Dendritic cell treated with granulocyte-macrophage colony-stimulating factor and Interleukin-4, amounts not matched to agents 40 ng/mL and 50 ng/mL, for 4 days (primary cell): Measurements from ENCODE around the gene RGN.

Experiments used
- H3K27ac Mint-ChIP-seq: one replicate; pipeline ENCODE4 v1.8.0; 2022; ENCODE audit warnings: mild to moderate bottlenecking, mixed read lengths
- H3K27me3 Mint-ChIP-seq: one replicate; pipeline ENCODE4 v1.8.0; 2022; ENCODE audit warnings: mild to moderate bottlenecking, mixed read lengths
- H3K36me3 Mint-ChIP-seq: one replicate; pipeline ENCODE4 v1.8.0; 2022; ENCODE audit warnings: low read depth, mixed read lengths
- H3K4me1 Mint-ChIP-seq: one replicate; pipeline ENCODE4 v1.8.0; 2022; ENCODE audit warnings: low read depth, mixed read lengths
- H3K4me3 Mint-ChIP-seq: one replicate; pipeline ENCODE4 v1.8.0; 2022; ENCODE audit warnings: mild to moderate bottlenecking, moderate library complexity, mixed read lengths
- H3K9me3 Mint-ChIP-seq: one replicate; pipeline ENCODE4 v1.8.0; 2022; ENCODE audit warnings: mixed read lengths
- intact Hi-C: fragments of 100-400 bp; cut with micrococcal nuclease; formaldehyde crosslinking; loops from one replicate; pipeline ENCODE4 v1.15.0; 2022

RGN gene

DNA sequence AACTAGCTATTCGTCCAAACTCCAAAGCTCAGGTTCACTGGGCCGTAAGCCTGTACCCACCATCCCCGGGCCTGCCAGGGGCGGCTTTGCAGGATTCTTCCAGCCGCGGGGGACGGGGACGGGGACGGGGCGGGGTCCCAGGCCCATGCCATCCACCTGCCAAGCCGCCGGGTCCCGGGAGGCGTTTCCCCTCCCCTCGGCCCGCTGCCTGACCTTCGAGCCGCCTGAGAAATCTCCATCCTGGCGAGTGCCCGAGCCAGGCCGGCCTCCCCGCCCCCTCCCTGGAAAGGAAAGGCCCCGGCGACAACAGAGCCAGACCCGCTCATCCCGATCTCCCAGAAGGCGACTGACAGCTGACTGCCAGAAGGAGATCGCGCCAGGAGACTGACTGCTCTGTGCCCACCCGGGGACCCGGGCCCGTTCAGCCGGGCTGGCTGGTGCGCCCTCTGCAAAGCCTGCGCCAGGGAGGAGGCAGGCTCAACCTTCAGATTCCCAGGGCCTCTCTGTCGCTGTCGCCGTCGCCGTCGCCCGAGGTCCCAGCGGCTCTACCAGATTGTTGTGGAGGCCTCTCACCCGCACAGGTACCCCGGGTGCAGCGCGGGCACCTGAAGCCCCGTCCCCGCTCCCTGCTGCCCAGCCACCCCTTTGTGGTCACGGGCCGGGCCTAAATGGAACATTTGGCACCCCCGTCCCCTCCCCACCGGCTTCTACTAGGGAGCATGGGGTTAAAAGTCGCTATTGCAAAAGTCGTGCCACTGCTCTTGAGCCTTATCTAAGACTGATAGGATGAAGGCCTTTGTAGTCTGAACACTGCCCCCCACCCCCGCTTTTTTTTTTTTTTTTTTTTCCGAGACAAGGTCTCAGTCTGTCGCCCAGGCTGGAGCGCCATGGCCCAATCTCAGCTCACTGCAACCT, at the start of gene RGN:
RGN (plus strand) TSS at position 315 of the 915 bp plus-strand sequence. CDS start 2,702 bp downstream, outside the sequence.
- Mint-ChIP-seq H3K27me3 (no peaks in the 10 kb centered on the region), H3K27ac (no peak within 1 kb of the TSS), H3K4me3 (no peak within 1 kb of the TSS), H3K9me3 (no peaks in the 10 kb centered on the region), H3K4me1 (no peaks in the 10 kb centered on the region), H3K36me3 (no peaks in the 10 kb centered on the region)
- intact Hi-C loops: no loop called here

DNA sequence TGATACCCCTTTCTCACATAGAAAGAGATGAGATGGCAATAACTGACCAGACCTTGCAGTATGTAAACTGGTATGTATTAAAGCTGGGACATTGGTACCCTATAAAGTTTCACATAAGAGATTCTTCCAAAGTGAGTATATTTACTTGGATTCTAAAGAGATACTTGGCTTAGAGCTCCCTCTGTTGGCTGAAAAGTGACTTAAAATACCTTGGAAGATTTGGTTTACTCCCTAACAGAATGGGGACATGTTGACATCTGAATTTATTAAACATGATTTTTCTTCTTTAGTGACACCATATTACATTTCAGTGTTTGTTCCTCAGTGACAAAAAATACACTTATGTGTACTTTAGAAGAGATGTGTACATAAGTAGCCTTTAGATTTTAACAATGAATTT, 47.9 kb upstream of the RGN start:
- Mint-ChIP-seq H3K36me3 (no peaks in the 10 kb centered on the region), H3K4me1 (no peaks in the 10 kb centered on the region), H3K27me3 (no peaks in the 10 kb centered on the region), H3K27ac (no peak overlapping the region), H3K9me3 (no peaks in the 10 kb centered on the region), H3K4me3 (no peak overlapping the region)
- intact Hi-C loops: loop anchor here (5.0 kb wide), 1 partner anchor 228 kb away; no protein-coding TSS in a partner anchor

DNA sequence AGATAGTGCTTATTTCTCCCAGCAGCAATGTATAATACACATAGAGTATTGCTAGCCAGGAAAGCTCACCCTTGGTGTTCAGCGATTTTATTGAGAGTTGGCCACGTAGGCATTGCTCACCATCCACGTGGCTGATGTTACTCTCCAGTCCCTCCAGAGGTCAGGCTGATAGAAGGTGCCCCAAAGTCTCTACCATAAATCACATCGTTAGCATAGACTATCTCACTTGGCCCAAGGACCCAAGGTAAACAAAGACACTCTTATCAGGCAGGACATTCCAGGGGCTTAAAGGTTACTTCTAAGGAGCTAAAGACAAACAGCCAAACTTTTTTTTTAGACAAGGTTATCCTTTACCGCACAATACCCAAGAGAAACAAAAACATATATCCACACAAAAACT, 30.3 kb upstream of the RGN start:
- no peaks in the 10 kb centered on the region for H3K27me3 Mint-ChIP-seq
- H3K36me3 Mint-ChIP-seq: no peaks in the 10 kb centered on the region
- H3K27ac Mint-ChIP-seq: no peak overlapping the region
- H3K9me3 Mint-ChIP-seq: peaks cover 9% of the 10 kb centered on the region
- no peak overlapping the region for H3K4me3 Mint-ChIP-seq
- intact Hi-C loops: no loop called here
- H3K4me1 Mint-ChIP-seq: no peaks in the 10 kb centered on the region

DNA sequence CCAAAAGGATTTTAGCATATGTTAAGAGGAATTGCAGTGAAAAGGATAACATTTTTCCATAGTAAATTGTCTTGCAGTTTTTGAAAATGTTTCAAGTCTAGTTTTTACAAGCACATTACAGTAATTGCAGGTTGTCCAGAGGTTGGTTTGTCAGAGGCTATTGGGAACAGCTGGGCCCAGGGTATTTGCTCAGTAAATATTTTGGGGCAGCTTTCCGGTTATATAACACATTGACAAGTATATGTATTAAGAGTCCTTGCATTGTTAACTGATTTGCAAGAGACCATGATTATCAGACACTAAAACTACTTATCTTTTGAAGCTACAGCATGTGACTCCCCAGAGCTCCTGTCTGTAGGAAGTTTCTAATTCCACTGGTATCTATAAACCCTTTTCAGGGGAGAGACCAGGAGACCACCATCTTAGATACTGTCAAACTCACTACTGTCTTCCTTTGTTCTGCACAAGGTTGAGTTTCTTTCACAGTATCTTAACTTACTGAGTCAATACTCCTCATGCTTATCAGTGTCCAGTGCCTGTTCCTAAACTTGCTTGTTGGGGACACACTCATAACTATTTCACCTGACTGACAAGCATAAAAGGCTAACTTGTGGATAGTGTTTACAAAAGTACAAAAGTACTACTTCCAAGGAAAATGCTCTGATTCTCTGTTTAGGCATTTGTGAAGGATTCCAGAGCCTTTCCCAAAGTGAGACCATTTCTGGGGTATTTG, 18.9 kb upstream of the RGN start:
- Mint-ChIP-seq H3K27me3 (no peaks in the 10 kb centered on the region), H3K4me3 (no peak overlapping the region), H3K4me1 (no peaks in the 10 kb centered on the region)

DNA sequence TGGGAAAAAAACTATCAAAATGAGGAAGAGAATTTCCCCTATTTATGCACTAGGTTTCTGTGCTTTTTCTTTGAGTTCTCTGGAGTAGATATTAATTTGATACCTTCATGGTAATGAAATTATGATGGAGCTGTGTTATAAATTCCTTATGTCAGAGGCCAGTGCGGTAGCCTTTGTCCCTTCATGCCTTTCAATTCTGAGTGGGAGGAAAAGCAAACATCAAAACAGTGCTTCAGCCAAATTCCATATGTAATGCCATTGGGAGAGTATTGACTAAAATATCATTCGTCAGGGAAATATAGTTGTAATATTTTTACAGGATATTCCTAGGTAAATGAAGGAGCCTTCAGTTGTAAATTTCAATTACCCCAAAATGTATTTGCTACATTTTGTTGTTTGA, 17.5 kb upstream of the RGN start:
- H3K27ac Mint-ChIP-seq: no peak overlapping the region
- no peaks in the 10 kb centered on the region for H3K36me3 Mint-ChIP-seq
- H3K27me3 Mint-ChIP-seq: no peaks in the 10 kb centered on the region
- no peaks in the 10 kb centered on the region for H3K4me1 Mint-ChIP-seq
- H3K9me3 Mint-ChIP-seq: no peaks in the 10 kb centered on the region
- intact Hi-C loops: no loop called here
- H3K4me3 Mint-ChIP-seq: no peak overlapping the region

More for the DNA sequence above, 18.9 kb upstream of the RGN start:
- Mint-ChIP-seq H3K9me3 (no peaks in the 10 kb centered on the region), H3K36me3 (no peaks in the 10 kb centered on the region), H3K27ac (no peak overlapping the region)
- intact Hi-C loops: no loop called here

DNA sequence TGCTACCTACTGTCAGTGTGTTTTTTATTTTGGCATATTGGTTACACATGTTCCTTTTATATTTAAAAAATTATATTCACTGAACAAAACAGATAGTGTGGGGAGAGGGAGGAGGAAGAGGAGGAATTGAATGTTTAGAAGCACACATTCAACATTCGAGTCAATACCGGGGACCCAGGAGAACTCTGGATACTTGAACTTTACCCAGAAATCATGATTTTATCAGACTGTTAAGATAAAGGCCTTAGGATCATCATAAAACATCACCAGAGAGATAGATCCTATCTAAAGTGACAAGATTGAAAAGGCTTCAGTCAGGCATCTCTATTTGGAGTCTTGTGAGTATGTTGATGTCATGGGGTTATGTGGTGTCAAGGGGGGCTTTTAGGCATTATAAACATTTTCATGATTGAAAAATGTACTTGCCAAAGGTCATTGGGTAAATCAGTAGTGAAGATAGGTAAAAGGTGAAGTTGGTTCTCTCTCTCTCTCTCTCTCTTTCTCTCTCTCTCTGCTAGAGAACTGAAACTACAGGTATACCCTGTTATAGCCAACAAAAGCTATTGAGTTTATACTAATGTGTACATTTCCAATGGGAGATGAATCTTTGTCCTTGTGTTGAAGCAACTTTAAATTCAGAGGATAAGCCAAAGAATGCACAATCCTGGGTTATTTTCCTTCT, 16.9 kb upstream of the RGN start:
- Mint-ChIP-seq H3K4me1 (no peaks in the 10 kb centered on the region), H3K9me3 (no peaks in the 10 kb centered on the region), H3K36me3 (no peaks in the 10 kb centered on the region), H3K27me3 (no peaks in the 10 kb centered on the region), H3K27ac (no peak overlapping the region), H3K4me3 (no peak overlapping the region)
- intact Hi-C loops: no loop called here

DNA sequence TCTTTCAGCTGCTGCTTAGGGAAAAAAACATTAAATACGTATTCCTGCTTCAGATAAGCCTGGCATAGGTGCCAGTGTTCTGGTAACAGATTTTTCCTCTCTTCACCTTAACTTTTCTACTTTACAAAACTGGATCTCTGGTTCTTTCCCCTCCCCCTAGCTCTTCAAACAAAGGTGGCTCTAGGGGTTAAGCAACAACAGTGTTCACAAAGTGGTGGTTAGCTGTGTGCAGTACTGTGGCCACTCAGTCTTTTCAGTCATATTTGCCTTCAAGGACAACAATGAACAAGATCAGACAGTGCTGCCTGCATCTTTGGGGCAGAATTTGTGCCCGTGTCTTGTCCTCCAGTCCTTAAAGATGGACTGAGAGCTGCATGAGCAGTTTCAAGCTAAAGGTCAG, 15.1 kb upstream of the RGN start:
- H3K27ac Mint-ChIP-seq: no peak overlapping the region
- no peaks in the 10 kb centered on the region for H3K36me3 Mint-ChIP-seq
- intact Hi-C loops: no loop called here
- no peaks in the 10 kb centered on the region for H3K9me3 Mint-ChIP-seq
- no peak overlapping the region for H3K4me3 Mint-ChIP-seq
- no peaks in the 10 kb centered on the region for H3K27me3 Mint-ChIP-seq
- no peaks in the 10 kb centered on the region for H3K4me1 Mint-ChIP-seq

DNA sequence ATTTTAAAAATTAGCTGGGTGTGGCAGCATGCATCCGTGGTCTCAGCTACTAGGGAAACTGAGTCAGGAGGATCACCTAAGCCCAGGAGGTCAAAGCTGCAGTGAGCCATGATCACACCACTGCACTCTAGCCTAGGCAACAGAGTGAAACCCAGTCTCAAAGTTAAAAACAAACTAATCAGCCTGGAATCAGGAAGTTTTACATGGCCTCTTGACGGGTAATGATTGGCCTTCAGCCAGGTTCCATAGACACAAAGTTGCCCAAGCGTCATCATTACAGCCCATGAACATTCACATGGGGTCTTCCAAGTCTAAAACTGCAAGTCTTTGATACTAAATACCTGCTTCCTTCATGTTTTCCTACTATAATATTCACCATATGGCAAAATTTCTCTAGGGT, 10.0 kb upstream of the RGN start:
- Mint-ChIP-seq H3K27me3 (no peaks in the 10 kb centered on the region), H3K9me3 (no peaks in the 10 kb centered on the region), H3K36me3 (no peaks in the 10 kb centered on the region), H3K4me1 (no peaks in the 10 kb centered on the region), H3K4me3 (no peak overlapping the region), H3K27ac (no peak overlapping the region)
- intact Hi-C loops: no loop called here

DNA sequence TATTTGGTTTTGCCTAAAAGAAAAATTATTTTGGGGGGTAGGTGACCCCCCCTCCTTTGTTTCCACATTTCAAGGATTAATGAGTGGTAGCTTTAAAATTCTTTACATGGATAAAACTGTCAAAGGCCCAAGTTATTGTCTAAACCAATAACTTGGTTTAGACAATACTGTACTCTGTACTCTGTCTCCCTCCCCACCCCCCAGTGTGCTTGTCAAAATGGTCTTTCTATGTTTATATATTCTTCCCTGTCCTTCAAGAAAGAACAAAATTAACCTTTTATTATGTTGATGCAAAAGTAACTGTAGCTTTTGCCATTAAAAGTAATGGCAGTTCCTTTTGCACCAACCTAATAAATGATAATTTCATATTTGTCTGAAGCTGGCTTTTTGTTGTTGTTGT, 9.5 kb upstream of the RGN start:
- no peak overlapping the region for H3K4me3 Mint-ChIP-seq
- intact Hi-C loops: no loop called here
- H3K27ac Mint-ChIP-seq: no peak overlapping the region
- no peaks in the 10 kb centered on the region for H3K9me3 Mint-ChIP-seq
- H3K27me3 Mint-ChIP-seq: no peaks in the 10 kb centered on the region
- H3K36me3 Mint-ChIP-seq: no peaks in the 10 kb centered on the region
- H3K4me1 Mint-ChIP-seq: no peaks in the 10 kb centered on the region

DNA sequence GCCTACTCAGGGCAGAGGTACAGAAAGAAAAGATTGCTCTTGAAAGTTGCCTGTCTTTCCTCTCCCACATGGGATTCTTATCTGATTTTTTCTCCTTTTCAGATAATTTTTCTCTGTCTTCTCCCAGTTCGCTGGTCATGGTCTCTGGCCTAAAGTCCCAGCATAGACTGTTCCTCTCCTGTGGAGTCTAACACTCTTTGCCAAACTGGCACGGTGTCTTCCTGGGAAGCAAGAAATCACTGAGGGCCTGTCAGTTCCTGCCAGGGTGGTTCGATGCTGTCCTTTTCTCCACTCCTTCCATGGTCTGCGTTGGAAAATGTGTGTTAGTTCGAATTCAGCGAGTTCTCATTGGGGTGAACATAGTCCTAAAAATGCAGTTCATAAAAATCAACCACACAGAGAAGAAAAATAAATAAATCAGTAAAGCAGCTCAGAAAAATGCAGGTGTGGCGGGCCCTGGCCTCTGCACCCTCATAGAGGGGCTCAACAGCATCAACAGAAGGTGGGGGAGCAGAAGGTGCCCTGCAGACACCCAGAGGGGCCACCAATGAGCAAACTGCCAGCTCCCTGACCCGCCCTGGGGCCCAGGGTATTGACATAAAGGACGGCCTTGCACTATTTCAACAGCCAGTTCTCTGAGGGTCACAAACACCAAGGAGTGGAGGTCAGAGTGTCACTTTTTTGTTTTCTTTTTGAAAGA, 2.1 kb downstream of the RGN start:
- Mint-ChIP-seq H3K9me3 (no peaks in the 10 kb centered on the region), H3K4me3 (no peak overlapping the region), H3K36me3 (no peaks in the 10 kb centered on the region), H3K27ac (no peak overlapping the region), H3K27me3 (no peaks in the 10 kb centered on the region), H3K4me1 (no peaks in the 10 kb centered on the region)
- intact Hi-C loops: no loop called here

DNA sequence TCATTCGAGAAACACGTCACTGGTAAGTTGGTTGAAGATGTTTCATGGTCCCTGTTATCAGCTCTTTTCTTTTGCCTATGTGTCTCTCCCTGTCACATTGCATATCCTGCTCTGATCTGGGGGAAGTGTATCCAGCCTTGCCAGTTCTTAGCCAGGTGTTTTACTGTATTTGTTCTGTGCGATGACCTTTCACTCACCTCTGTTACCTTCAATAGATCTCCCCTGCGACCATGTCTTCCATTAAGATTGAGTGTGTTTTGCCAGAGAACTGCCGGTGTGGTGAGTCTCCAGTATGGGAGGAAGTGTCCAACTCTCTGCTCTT, 2.6 kb downstream of the RGN start:
- Mint-ChIP-seq H3K9me3 (no peaks in the 10 kb centered on the region), H3K4me3 (no peak overlapping the region)
- intact Hi-C loops: no loop called here

DNA sequence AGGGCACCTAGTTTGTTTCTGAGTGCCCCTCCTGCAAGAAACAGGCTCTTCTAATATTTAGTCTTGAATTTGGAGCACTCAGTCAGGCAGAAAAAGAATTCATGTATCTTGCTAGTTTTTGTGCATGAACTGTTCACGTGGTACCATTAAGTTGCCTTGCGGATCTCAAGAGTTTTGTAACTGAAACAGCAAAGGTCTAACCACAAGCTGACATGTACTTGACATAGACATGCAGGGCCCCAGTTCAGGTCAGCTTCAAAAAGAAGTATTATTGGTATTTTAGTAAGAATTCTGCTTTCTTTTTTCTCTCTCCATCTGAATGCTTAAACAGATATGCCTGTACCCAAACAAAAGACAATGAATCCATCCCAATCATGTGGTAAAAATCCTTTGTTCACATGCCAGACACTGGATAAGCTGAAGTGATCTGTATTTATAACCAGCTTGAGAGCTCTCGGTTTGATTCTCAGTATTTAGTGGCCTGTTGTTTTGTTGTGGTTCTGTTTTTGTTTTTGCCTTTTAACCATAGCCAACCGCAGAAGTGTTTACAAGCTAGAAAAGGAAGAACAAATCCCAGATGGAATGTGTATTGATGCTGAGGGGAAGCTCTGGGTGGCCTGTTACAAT, 13.0 kb downstream of the RGN start:
- intact Hi-C loops: loop anchor here (5.0 kb wide), 1 partner anchor 289 kb away; no protein-coding TSS in a partner anchor
- H3K27ac Mint-ChIP-seq: no peak overlapping the region

More for the DNA sequence above, 2.6 kb downstream of the RGN start:
- Mint-ChIP-seq H3K4me1 (no peaks in the 10 kb centered on the region), H3K27ac (no peak overlapping the region), H3K27me3 (no peaks in the 10 kb centered on the region), H3K36me3 (no peaks in the 10 kb centered on the region)

DNA sequence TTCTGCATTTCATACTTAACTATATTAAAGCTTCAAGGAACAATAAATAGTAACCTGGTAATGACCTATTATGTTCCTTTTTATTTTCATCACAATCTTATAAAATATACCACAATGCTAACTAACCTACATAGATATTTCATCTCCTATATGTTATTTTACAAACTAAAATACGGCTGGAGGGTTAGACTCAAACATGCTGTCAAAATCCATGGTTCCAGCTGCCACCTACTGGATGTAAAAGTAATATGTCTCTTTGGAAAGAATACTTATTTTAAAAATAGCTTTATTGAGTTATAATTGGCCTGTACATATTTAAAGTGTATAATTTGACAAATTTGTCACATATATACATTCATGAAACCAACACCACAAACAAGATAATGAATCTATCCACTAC, 15.0 kb downstream of the RGN start:
- Mint-ChIP-seq H3K4me1 (no peaks in the 10 kb centered on the region), H3K27me3 (no peaks in the 10 kb centered on the region), H3K27ac (no peak overlapping the region)

More for the DNA sequence above, 13.0 kb downstream of the RGN start:
- Mint-ChIP-seq H3K9me3 (no peaks in the 10 kb centered on the region), H3K4me3 (no peak overlapping the region), H3K4me1 (no peaks in the 10 kb centered on the region), H3K36me3 (no peaks in the 10 kb centered on the region), H3K27me3 (no peaks in the 10 kb centered on the region)

More for the DNA sequence above, 15.0 kb downstream of the RGN start:
- no peaks in the 10 kb centered on the region for H3K36me3 Mint-ChIP-seq
- no peaks in the 10 kb centered on the region for H3K9me3 Mint-ChIP-seq
- intact Hi-C loops: loop anchor here (5.0 kb wide), 1 partner anchor 291 kb away; no protein-coding TSS in a partner anchor
- no peak overlapping the region for H3K4me3 Mint-ChIP-seq
